GM23338 (cell line): Measurements from ENCODE around the gene WDR35. TPM values are rescaled to one million over a fixed set of nuclear protein-coding genes. Genes with fewer than 3 reads are reported as not detected.

Experiments
- ATAC-seq: fragments of 200-7000 bp; cut with Tn5 transposase; 3 replicates; pipeline ENCODE4 v1.9.1; 2020
- DNase-seq: peaks from one replicate; pipeline ENCODE4 v3.0.0-alpha.2; 2015; ENCODE audit warnings: low spot score
- H2AFZ ChIP-seq: fragments of 200-600 bp; sonication (generic); 2 replicates; pipeline ENCODE4 v1.8.0; 2016; ENCODE audit warnings: antibody characterized with exemption, mild to moderate bottlenecking, moderate library complexity
- H3F3A ChIP-seq: fragments of 200-600 bp; sonication (generic); replicated peaks from 2 replicates; pipeline ENCODE4 v1.8.0; 2017; ENCODE audit warnings: antibody characterized with exemption, mixed run types, low read depth
- H3K27ac ChIP-seq: fragments of 200-600 bp; sonication (generic); 2 replicates; pipeline ENCODE4 v1.6.1; 2016; ENCODE audit warnings: low read depth
- H3K27me3 ChIP-seq: fragments of 200-600 bp; sonication (generic); 2 replicates; pipeline ENCODE4 v1.8.0; 2016; ENCODE audit warnings: mild to moderate bottlenecking, mixed run types, moderate library complexity; ENCODE audit not compliant: insufficient read depth
- H3K36me3 ChIP-seq: fragments of 200-600 bp; sonication (generic); 2 replicates; pipeline ENCODE4 v1.8.0; 2016; ENCODE audit warnings: mild to moderate bottlenecking; ENCODE audit not compliant: insufficient read depth
- H3K4me1 ChIP-seq: fragments of 200-600 bp; sonication (generic); 2 replicates; pipeline ENCODE4 v1.8.0; 2016; ENCODE audit warnings: mild to moderate bottlenecking, moderate library complexity; ENCODE audit not compliant: insufficient read depth
- H3K4me2 ChIP-seq: fragments of 200-600 bp; sonication (generic); 2 replicates; pipeline ENCODE4 v1.7.1; 2017; ENCODE audit warnings: mixed run types
- H3K4me3 ChIP-seq: fragments of 200-600 bp; sonication (generic); 2 replicates; pipeline ENCODE4 v1.6.1; 2016; ENCODE audit warnings: mixed run types
- H3K79me2 ChIP-seq: fragments of 200-600 bp; sonication (generic); replicated peaks from 2 replicates; pipeline ENCODE4 v1.8.0; 2017; ENCODE audit warnings: mild to moderate bottlenecking; ENCODE audit not compliant: insufficient read depth
- H3K9me2 ChIP-seq: fragments of 200-600 bp; sonication (generic); 2 replicates; pipeline ENCODE4 v1.8.0; 2017; ENCODE audit not compliant: insufficient read depth
- H4K20me1 ChIP-seq: fragments of 200-600 bp; sonication (generic); replicated peaks from 2 replicates; pipeline ENCODE4 v1.8.0; 2017; ENCODE audit warnings: mild to moderate bottlenecking; ENCODE audit not compliant: insufficient read depth
- H3K27ac Mint-ChIP-seq: 2 replicates; pipeline ENCODE4 v1.8.0; 2020; ENCODE audit warnings: inconsistent platforms, mild to moderate bottlenecking, moderate library complexity, mixed read lengths
- H3K27me3 Mint-ChIP-seq: 3 replicates; pipeline ENCODE4 v1.8.0; 2022; ENCODE audit warnings: low read depth, mild to moderate bottlenecking, moderate library complexity, mixed read lengths, inconsistent platforms; ENCODE audit not compliant: insufficient read depth, poor library complexity
- H3K36me3 Mint-ChIP-seq: 3 replicates; pipeline ENCODE4 v1.8.0; 2021; ENCODE audit warnings: low read depth, mild to moderate bottlenecking, inconsistent platforms, moderate library complexity, mixed read lengths
- H3K4me1 Mint-ChIP-seq: 3 replicates; pipeline ENCODE4 v1.8.0; 2020; ENCODE audit warnings: mild to moderate bottlenecking, inconsistent platforms, mixed read lengths
- H3K4me3 Mint-ChIP-seq: 3 replicates; pipeline ENCODE4 v1.8.0; 2021; ENCODE audit warnings: moderate library complexity, mild to moderate bottlenecking, inconsistent platforms, mixed read lengths
- H3K9me3 Mint-ChIP-seq: 3 replicates; pipeline ENCODE4 v1.8.0; 2020; ENCODE audit warnings: moderate library complexity, mild to moderate bottlenecking, inconsistent platforms, mixed read lengths
- NANOG ChIP-seq: IDR thresholded peaks from 2 replicates; pipeline ENCODE4 v1.6.1; 2016; ENCODE audit warnings: antibody characterized with exemption, borderline replicate concordance
- POLR2AphosphoS5 ChIP-seq: IDR thresholded peaks from 2 replicates; pipeline ENCODE4 v1.6.1; 2016; ENCODE audit warnings: antibody characterized with exemption, low read depth
- ZNF114 ChIP-seq: fragments of 250-450 bp; sonication (Bioruptor Pico); IDR thresholded peaks from 2 replicates; pipeline ENCODE4 v1.5.0; 2020; ENCODE audit warnings: mild to moderate bottlenecking, moderate library complexity
- ZNF331 ChIP-seq: fragments of 250-450 bp; sonication (Bioruptor Pico); IDR thresholded peaks from 2 replicates; pipeline ENCODE4 v1.5.0; 2020; ENCODE audit warnings: low read depth, mild to moderate bottlenecking, moderate library complexity
- polyA plus RNA-seq: library from polyadenylated mRNA; unstranded; fragments of >200 nt; fragmentation: Nextera tagmentation; extraction: Ambion mirVana; gene quantifications from 2 replicates; pipeline ENCODE4 v1.2.1, GENCODE V29; 2016
- total RNA-seq: library from RNA; depleted of rRNA; stranded (reverse); fragments of >200 nt; shearing (Covaris generic); gene quantifications from 2 replicates; pipeline ENCODE4 v1.2.3, GENCODE V29; 2014
- TF ChIP-seq, protein P1 (sequence below): fragments of 250-450 bp; sonication (Bioruptor Pico); IDR thresholded peaks from 2 replicates; pipeline ENCODE4 v1.5.0; 2020; ENCODE audit warnings: mild to moderate bottlenecking, moderate library complexity
- TF ChIP-seq, protein P2 (sequence below): IDR thresholded peaks from one replicate; pipeline ENCODE4 v1.6.1; 2018; ENCODE audit warnings: antibody characterized with exemption; ENCODE audit not compliant: unreplicated experiment
- TF ChIP-seq, protein P3 (sequence below), 2 experiments: fragments of 200-600 bp in 1 of 2; sonication (generic) in 1 of 2; conservative IDR thresholded peaks; 2 replicates each; pipeline versions ENCODE4 v1.5.1 to v1.6.1; 2016 to 2017; ENCODE audit warnings: antibody characterized with exemption in 2 of 2, low read depth in 2 of 2, mild to moderate bottlenecking in 2 of 2, moderate library complexity in 1 of 2
- TF ChIP-seq, protein P4 (sequence below): IDR thresholded peaks from 2 replicates; pipeline ENCODE4 v1.6.1; 2016; ENCODE audit warnings: antibody characterized with exemption

The WDR35 gene
- total and polyA plus RNA-seq, 2 experiments from 2014 or later = 5.3 to 20.0 TPM

DNA sequence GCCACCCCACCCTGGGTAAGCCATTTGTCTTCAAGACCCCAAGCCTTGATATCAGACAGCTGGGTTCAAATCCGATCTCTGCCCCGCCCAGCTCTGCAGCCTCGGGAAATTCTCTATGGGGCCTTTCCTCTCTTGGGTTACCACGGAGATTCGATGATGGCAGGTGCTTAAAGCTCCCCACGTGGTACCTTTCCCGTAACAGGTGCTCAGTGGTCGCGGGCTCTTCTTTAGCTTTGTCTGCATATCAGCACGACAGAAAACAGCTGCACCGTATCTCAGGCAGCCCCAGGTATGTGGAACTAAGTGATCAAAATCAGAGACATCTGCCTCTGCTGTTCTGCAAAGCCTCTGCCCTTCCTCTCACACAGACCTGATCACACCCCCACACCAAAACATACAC lies 125.5 kb downstream of the WDR35 start:
- no peaks in the 10 kb centered on the region for H3K9me2 ChIP-seq
- no peaks in the 10 kb centered on the region for H4K20me1 ChIP-seq
- DNase-seq (no peak), ATAC-seq (no peak)
- no peaks in the 10 kb centered on the region for H3K36me3 ChIP-seq
- no peak overlapping the region for H3K27ac ChIP-seq
- H3K4me2 ChIP-seq = no peak overlapping the region
- H2AFZ ChIP-seq = peak overlapping the region; percentile 100; the same call in 1 of the 2 replicates
- no peaks in the 10 kb centered on the region for H3K9me3 Mint-ChIP-seq
- peaks cover 4% of the 10 kb centered on the region; the same call in 2 of the 3 replicates for H3K4me1 Mint-ChIP-seq
- H3K79me2 ChIP-seq = no peaks in the 10 kb centered on the region
- H3K36me3 Mint-ChIP-seq = no peaks in the 10 kb centered on the region
- no peak overlapping the region for H3K27ac Mint-ChIP-seq
- no peak overlapping the region for H3K4me3 Mint-ChIP-seq
- TF ChIP-seq ZNF114 (CRISPR knock-in tag) = no peak
- no peak for TF ChIP-seq ZNF331
- TF ChIP-seq, protein P1, sequence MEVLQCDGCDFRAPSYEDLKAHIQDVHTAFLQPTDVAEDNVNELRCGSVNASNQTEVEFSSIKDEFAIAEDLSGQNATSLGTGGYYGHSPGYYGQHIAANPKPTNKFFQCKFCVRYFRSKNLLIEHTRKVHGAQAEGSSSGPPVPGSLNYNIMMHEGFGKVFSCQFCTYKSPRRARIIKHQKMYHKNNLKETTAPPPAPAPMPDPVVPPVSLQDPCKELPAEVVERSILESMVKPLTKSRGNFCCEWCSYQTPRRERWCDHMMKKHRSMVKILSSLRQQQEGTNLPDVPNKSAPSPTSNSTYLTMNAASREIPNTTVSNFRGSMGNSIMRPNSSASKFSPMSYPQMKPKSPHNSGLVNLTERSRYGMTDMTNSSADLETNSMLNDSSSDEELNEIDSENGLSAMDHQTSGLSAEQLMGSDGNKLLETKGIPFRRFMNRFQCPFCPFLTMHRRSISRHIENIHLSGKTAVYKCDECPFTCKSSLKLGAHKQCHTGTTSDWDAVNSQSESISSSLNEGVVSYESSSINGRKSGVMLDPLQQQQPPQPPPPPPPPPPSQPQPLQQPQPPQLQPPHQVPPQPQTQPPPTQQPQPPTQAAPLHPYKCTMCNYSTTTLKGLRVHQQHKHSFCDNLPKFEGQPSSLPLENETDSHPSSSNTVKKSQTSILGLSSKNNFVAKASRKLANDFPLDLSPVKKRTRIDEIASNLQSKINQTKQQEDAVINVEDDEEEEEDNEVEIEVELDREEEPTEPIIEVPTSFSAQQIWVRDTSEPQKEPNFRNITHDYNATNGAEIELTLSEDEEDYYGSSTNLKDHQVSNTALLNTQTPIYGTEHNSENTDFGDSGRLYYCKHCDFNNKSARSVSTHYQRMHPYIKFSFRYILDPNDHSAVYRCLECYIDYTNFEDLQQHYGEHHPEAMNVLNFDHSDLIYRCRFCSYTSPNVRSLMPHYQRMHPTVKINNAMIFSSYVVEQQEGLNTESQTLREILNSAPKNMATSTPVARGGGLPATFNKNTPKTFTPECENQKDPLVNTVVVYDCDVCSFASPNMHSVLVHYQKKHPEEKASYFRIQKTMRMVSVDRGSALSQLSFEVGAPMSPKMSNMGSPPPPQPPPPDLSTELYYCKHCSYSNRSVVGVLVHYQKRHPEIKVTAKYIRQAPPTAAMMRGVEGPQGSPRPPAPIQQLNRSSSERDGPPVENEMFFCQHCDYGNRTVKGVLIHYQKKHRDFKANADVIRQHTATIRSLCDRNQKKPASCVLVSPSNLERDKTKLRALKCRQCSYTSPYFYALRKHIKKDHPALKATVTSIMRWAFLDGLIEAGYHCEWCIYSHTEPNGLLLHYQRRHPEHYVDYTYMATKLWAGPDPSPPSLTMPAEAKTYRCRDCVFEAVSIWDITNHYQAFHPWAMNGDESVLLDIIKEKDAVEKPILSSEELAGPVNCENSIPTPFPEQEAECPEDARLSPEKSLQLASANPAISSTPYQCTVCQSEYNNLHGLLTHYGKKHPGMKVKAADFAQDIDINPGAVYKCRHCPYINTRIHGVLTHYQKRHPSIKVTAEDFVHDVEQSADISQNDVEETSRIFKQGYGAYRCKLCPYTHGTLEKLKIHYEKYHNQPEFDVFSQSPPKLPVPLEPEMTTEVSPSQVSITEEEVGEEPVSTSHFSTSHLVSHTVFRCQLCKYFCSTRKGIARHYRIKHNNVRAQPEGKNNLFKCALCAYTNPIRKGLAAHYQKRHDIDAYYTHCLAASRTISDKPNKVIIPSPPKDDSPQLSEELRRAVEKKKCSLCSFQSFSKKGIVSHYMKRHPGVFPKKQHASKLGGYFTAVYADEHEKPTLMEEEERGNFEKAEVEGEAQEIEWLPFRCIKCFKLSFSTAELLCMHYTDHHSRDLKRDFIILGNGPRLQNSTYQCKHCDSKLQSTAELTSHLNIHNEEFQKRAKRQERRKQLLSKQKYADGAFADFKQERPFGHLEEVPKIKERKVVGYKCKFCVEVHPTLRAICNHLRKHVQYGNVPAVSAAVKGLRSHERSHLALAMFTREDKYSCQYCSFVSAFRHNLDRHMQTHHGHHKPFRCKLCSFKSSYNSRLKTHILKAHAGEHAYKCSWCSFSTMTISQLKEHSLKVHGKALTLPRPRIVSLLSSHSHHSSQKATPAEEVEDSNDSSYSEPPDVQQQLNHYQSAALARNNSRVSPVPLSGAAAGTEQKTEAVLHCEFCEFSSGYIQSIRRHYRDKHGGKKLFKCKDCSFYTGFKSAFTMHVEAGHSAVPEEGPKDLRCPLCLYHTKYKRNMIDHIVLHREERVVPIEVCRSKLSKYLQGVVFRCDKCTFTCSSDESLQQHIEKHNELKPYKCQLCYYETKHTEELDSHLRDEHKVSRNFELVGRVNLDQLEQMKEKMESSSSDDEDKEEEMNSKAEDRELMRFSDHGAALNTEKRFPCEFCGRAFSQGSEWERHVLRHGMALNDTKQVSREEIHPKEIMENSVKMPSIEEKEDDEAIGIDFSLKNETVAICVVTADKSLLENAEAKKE (CRISPR knock-in tag) = no peak
- no peak for TF ChIP-seq NANOG
- TF ChIP-seq, protein P2, sequence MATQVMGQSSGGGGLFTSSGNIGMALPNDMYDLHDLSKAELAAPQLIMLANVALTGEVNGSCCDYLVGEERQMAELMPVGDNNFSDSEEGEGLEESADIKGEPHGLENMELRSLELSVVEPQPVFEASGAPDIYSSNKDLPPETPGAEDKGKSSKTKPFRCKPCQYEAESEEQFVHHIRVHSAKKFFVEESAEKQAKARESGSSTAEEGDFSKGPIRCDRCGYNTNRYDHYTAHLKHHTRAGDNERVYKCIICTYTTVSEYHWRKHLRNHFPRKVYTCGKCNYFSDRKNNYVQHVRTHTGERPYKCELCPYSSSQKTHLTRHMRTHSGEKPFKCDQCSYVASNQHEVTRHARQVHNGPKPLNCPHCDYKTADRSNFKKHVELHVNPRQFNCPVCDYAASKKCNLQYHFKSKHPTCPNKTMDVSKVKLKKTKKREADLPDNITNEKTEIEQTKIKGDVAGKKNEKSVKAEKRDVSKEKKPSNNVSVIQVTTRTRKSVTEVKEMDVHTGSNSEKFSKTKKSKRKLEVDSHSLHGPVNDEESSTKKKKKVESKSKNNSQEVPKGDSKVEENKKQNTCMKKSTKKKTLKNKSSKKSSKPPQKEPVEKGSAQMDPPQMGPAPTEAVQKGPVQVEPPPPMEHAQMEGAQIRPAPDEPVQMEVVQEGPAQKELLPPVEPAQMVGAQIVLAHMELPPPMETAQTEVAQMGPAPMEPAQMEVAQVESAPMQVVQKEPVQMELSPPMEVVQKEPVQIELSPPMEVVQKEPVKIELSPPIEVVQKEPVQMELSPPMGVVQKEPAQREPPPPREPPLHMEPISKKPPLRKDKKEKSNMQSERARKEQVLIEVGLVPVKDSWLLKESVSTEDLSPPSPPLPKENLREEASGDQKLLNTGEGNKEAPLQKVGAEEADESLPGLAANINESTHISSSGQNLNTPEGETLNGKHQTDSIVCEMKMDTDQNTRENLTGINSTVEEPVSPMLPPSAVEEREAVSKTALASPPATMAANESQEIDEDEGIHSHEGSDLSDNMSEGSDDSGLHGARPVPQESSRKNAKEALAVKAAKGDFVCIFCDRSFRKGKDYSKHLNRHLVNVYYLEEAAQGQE = no peak
- TF ChIP-seq, protein P3, sequence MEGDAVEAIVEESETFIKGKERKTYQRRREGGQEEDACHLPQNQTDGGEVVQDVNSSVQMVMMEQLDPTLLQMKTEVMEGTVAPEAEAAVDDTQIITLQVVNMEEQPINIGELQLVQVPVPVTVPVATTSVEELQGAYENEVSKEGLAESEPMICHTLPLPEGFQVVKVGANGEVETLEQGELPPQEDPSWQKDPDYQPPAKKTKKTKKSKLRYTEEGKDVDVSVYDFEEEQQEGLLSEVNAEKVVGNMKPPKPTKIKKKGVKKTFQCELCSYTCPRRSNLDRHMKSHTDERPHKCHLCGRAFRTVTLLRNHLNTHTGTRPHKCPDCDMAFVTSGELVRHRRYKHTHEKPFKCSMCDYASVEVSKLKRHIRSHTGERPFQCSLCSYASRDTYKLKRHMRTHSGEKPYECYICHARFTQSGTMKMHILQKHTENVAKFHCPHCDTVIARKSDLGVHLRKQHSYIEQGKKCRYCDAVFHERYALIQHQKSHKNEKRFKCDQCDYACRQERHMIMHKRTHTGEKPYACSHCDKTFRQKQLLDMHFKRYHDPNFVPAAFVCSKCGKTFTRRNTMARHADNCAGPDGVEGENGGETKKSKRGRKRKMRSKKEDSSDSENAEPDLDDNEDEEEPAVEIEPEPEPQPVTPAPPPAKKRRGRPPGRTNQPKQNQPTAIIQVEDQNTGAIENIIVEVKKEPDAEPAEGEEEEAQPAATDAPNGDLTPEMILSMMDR (conservative IDR thresholded peaks at IDR 0.05; ENCODE audit: low read depth in 2 of 2) = no peak
- TF ChIP-seq, protein P4, sequence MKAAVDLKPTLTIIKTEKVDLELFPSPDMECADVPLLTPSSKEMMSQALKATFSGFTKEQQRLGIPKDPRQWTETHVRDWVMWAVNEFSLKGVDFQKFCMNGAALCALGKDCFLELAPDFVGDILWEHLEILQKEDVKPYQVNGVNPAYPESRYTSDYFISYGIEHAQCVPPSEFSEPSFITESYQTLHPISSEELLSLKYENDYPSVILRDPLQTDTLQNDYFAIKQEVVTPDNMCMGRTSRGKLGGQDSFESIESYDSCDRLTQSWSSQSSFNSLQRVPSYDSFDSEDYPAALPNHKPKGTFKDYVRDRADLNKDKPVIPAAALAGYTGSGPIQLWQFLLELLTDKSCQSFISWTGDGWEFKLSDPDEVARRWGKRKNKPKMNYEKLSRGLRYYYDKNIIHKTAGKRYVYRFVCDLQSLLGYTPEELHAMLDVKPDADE = no peak
- no peak for TF ChIP-seq POLR2AphosphoS5
- H3K4me3 ChIP-seq = no peak overlapping the region
- peaks cover 33% of the 10 kb centered on the region for H3K27me3 Mint-ChIP-seq
- H3K27me3 ChIP-seq = peaks cover 21% of the 10 kb centered on the region
- H3F3A ChIP-seq = 0 out of 2 replicates have a peak, but pooled peaks cover 3% of the 10 kb centered on the region
- no peaks in the 10 kb centered on the region; the same call in 1 of the 2 replicates for H3K4me1 ChIP-seq
